ENCODE measurements around the gene RNF148.

The RNF148 gene

DNA sequence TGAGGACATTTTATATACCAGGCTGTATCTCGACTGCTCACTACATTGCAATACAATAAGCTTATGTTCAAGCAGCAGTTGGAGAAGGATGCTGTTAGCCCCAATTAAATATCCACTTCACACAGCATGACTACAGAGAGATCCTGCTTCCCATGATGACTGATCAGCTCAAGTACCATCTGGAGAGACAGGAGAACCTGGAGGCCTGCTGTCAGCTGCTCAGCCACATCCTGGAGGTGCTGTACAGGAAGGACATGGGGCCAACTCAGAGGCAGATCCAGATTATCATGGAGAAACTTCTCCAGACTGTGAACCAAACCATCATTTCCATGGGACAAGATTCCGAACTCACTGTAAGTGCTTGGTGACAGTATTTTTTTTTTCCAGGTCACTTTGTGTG lies 26.3 kb downstream of the RNF148 start:
- TF ChIP-seq, protein P1, sequence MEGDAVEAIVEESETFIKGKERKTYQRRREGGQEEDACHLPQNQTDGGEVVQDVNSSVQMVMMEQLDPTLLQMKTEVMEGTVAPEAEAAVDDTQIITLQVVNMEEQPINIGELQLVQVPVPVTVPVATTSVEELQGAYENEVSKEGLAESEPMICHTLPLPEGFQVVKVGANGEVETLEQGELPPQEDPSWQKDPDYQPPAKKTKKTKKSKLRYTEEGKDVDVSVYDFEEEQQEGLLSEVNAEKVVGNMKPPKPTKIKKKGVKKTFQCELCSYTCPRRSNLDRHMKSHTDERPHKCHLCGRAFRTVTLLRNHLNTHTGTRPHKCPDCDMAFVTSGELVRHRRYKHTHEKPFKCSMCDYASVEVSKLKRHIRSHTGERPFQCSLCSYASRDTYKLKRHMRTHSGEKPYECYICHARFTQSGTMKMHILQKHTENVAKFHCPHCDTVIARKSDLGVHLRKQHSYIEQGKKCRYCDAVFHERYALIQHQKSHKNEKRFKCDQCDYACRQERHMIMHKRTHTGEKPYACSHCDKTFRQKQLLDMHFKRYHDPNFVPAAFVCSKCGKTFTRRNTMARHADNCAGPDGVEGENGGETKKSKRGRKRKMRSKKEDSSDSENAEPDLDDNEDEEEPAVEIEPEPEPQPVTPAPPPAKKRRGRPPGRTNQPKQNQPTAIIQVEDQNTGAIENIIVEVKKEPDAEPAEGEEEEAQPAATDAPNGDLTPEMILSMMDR (IDR thresholded peaks at IDR 0.05; ENCODE audit: control insufficient read depth, insufficient read depth, low read depth, low read length, missing control alignments) = no peak
- DNase-seq (ENCODE audit: low read depth) = no peak
- no peak overlapping the region for H3K4me3 ChIP-seq (ENCODE audit: control insufficient read depth, low read depth, low read length)

DNA sequence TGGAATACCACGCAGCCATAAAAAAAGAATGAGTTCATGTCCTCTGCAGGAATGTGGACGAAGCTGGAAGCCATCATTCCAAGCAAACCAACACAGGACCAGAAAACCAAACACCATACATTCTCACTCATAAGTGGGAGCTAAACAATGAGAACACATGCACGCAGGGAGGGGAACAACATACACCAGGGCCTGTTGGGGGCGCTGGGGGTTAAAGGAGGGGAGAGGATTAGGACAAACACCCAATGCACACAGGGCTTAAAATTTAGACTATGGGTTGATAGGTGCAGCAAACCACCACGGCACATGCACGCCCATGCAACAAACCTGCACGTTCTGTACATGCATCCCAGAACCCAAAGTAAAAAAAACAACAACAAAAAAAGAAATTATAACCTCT lies 27.1 kb downstream of the RNF148 start:
- TF ChIP-seq, protein P1 (IDR thresholded peaks at IDR 0.05; ENCODE audit: control insufficient read depth, insufficient read depth, low read depth, low read length, missing control alignments) = no peak
- no peak overlapping the region for H3K4me3 ChIP-seq (ENCODE audit: control insufficient read depth, low read depth, low read length)
- DNase-seq (ENCODE audit: low read depth) = no peak

DNA sequence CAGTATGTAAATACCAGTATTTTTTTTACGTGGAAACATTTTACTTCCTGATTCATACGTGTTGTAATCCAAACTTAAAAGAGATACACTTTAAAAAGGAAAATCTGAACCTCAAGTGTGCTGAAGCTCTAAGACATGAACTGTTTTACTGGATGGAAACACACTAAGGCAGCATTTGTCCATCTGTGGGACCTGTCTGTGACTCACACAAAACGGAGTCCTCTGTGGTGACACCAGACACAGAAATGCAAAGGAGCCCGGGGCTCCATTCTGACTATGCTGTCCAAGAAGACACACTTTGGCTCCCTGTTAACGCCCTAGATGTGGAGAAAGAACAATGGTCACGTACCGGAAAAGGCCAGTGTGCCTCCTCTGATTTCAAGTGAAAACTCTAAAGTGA lies 27.7 kb downstream of the RNF148 start:
- no peak for DNase-seq (ENCODE audit: low read depth)
- TF ChIP-seq, protein P1 (IDR thresholded peaks at IDR 0.05; ENCODE audit: control insufficient read depth, insufficient read depth, low read depth, low read length, missing control alignments) = no peak
- H3K4me3 ChIP-seq (ENCODE audit: control insufficient read depth, low read depth, low read length) = no peak overlapping the region

DNA sequence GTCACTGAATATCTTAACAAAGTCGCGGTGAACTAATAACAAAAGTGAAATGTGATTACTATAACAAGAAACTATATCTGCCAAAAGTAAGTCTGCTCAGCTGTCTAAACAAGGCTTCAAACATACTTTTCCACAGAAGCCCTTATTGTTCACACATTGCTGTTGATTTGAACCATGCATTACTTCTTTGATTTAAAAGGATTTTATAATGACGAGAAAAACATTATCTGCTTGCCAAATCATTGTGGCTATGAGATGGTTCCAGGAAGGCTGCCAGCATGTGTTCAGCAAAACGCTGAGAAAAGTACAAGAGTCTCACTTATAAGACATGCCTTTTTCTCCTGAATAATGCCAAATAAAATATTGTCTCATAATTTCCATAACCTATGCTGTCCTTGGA lies 28.2 kb downstream of the RNF148 start:
- TF ChIP-seq, protein P1 (IDR thresholded peaks at IDR 0.05; ENCODE audit: control insufficient read depth, insufficient read depth, low read depth, low read length, missing control alignments) = no peak
- no peak overlapping the region for H3K4me3 ChIP-seq (ENCODE audit: control insufficient read depth, low read depth, low read length)
- DNase-seq (ENCODE audit: low read depth) = no peak

DNA sequence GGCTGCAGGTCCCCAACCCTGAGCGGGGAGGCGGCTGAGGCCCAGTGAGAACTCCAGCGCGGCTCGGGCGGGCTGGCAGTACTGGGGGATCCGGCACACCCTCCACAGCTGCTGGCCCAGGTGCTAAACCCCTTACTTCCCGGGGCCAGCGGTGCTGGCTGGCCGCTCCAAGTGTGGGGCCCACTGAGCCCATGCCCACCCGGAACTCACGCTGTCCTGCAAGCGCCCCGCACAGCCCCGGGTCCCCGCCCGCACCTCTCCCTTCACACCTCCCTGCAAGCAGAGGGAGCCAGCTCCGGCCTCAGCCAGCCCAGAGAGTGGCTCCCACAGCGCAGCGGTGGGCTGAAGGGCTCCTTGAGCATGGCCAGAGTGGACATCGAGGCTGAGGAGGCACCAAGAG lies 28.8 kb downstream of the RNF148 start:
- no peak overlapping the region for H3K4me3 ChIP-seq (ENCODE audit: control insufficient read depth, low read depth, low read length)
- TF ChIP-seq, protein P1 (IDR thresholded peaks at IDR 0.05; ENCODE audit: control insufficient read depth, insufficient read depth, low read depth, low read length, missing control alignments) = no peak
- DNase-seq (ENCODE audit: low read depth) = no peak

DNA sequence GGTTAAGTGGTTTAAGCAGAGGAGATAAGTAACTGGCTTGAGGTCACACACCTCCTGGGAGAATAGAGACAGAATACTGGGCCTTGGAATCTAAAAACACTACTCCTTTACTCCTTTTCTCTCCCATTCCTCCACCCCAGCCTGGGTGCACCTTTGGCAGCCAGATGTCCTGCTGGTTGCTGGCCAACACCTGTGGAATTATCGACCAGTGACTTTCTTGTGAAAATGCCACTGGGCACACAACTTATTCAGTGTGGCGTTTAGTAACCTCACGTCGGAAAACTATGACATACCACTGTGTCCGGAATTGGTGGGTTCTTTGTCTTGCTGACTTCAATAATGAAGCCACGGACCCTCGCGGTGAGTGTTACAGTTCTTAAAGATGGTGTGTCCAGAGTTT lies 30.2 kb downstream of the RNF148 start:
- TF ChIP-seq, protein P1 (IDR thresholded peaks at IDR 0.05; ENCODE audit: control insufficient read depth, insufficient read depth, low read depth, low read length, missing control alignments) = no peak
- DNase-seq (ENCODE audit: low read depth) = no peak
- H3K4me3 ChIP-seq (ENCODE audit: control insufficient read depth, low read depth, low read length) = no peak overlapping the region

DNA sequence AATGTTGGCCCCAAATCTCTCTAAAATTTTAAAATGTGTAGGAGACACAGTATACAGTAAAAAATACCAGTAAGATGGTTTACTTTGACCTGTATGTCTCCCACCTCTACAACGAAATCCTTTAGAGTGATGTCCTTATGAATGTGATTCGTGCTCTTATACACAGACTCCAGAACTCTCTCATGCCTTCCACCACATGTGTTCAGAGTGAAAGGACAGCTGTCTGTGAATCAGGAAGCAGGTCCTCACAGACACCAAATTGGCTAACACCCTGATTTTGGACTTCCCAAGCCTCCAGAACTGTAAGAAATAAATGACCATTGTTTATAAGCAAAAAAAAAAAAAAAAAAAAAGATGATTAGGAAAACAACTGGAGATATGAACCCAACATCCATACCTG lies 39.0 kb downstream of the RNF148 start:
- TF ChIP-seq, protein P1 (IDR thresholded peaks at IDR 0.05; ENCODE audit: control insufficient read depth, insufficient read depth, low read depth, low read length, missing control alignments) = no peak
- DNase-seq (ENCODE audit: low read depth) = no peak
- no peak overlapping the region for H3K4me3 ChIP-seq (ENCODE audit: control insufficient read depth, low read depth, low read length)
